SK-N-SH (cell line): Measurements from ENCODE around the gene XCL1. TPM values are rescaled to one million over a fixed set of nuclear protein-coding genes. Genes with fewer than 3 reads are reported as not detected.

Source experiments
- CTCF ChIA-PET: fragments of 300-600, 350-600 bp; formaldehyde crosslinking; extraction: SDS; loops from one replicate; lab custom pipeline; 2021; lab: Yijun Ruan, JAX
- POLR2A ChIA-PET: fragments of 350-600 bp; sonication (Branson Sonifier 250); formaldehyde crosslinking; extraction: SDS; loops from one replicate; lab custom pipeline; 2020; ENCODE audit warnings: antibody characterized with exemption, inconsistent platforms; lab: Yijun Ruan, JAX
- DNase-seq: peaks from one replicate; pipeline ENCODE4 v3.0.0; 2012
- H2AFZ ChIP-seq: fragments of 200-600 bp; sonication (generic); 2 replicates; pipeline ENCODE4 v1.8.1; 2016; ENCODE audit warnings: antibody characterized with exemption, mild to moderate bottlenecking, low read depth
- H3F3A ChIP-seq: fragments of 200-600 bp; sonication (generic); replicated peaks from 2 replicates; pipeline ENCODE3; 2016; ENCODE audit warnings: antibody characterized with exemption, mild to moderate bottlenecking; ENCODE audit not compliant: insufficient read depth
- H3K27ac ChIP-seq, 2 experiments: fragments of 200-500 bp in 1 of 2; fragments of 200-600 bp in 1 of 2; sonication (Bioruptor generic) in 1 of 2; sonication (generic), shearing (Covaris generic) in 1 of 2; 2 replicates each; pipeline versions ENCODE4 v1.5.1 to v1.6.1; 2014 to 2016; ENCODE audit warnings: low read depth in 2 of 2, inconsistent platforms in 1 of 2, low read length in 1 of 2, mild to moderate bottlenecking in 1 of 2, mixed read lengths in 1 of 2
- H3K27me3 ChIP-seq: fragments of 200-600 bp; sonication (generic), shearing (Covaris generic); 2 replicates; pipeline ENCODE4 v1.6.1; 2016; ENCODE audit warnings: mixed run types; ENCODE audit not compliant: insufficient read depth
- H3K36me3 ChIP-seq, 2 experiments: fragments of 200-500 bp in 1 of 2; fragments of 200-600 bp in 1 of 2; sonication (Bioruptor generic) in 1 of 2; sonication (generic) in 1 of 2; replicated peaks in 1 of 2; 2 replicates each; pipeline versions ENCODE3 to v1.5.1; 2014 to 2016; ENCODE audit warnings: low read length in 1 of 2, mild to moderate bottlenecking in 1 of 2; ENCODE audit not compliant: insufficient read depth in 2 of 2, control insufficient read depth in 1 of 2
- H3K4me1 ChIP-seq, 2 experiments: fragments of 200-500 bp in 1 of 2; fragments of 200-600 bp in 1 of 2; sonication (Bioruptor generic) in 1 of 2; sonication (generic), shearing (Covaris generic) in 1 of 2; 2 replicates each; pipeline versions ENCODE4 v1.5.1 to v1.6.1; 2014 to 2016; ENCODE audit warnings: low read depth in 1 of 2, low read length in 1 of 2, mixed run types in 1 of 2; ENCODE audit not compliant: insufficient read depth in 2 of 2, control insufficient read depth in 1 of 2
- H3K4me2 ChIP-seq: fragments of 200-600 bp; sonication (generic), shearing (Covaris generic); 2 replicates; pipeline ENCODE4 v1.6.1; 2017; ENCODE audit warnings: mixed run types
- H3K4me3 ChIP-seq, 2 experiments: fragments of 200-500 bp in 1 of 2; fragments of 200-600 bp in 1 of 2; sonication (Bioruptor generic) in 1 of 2; sonication (generic), shearing (Covaris generic) in 1 of 2; 2 replicates each; pipeline versions ENCODE4 v1.5.1 to v1.8.1; 2014 to 2016; ENCODE audit warnings: low read depth in 2 of 2, inconsistent platforms in 1 of 2, low read length in 1 of 2, mild to moderate bottlenecking in 1 of 2, mixed read lengths in 1 of 2, moderate library complexity in 1 of 2
- H3K79me2 ChIP-seq: fragments of 200-600 bp; sonication (generic); 2 replicates; pipeline ENCODE4 v1.8.1; 2017; ENCODE audit warnings: mild to moderate bottlenecking; ENCODE audit not compliant: insufficient read depth
- H3K9ac ChIP-seq: fragments of 200-600 bp; sonication (generic); 2 replicates; pipeline ENCODE4 v1.6.1; 2017; ENCODE audit warnings: mixed run types
- H3K9me2 ChIP-seq: fragments of 200-600 bp; sonication (generic); 2 replicates; pipeline ENCODE4 v1.6.1; 2017; ENCODE audit warnings: mixed run types
- H3K9me3 ChIP-seq: fragments of 200-600 bp; sonication (generic); 2 replicates; pipeline ENCODE4 v1.6.1; 2017; ENCODE audit warnings: mixed run types, mild to moderate bottlenecking, moderate library complexity
- H4K20me1 ChIP-seq: fragments of 200-600 bp; sonication (generic); 2 replicates; pipeline ENCODE4 v1.6.1; 2017; ENCODE audit warnings: mild to moderate bottlenecking, mixed run types; ENCODE audit not compliant: insufficient read depth
- CHD2 ChIP-seq: fragments of 150-350 bp; IDR thresholded peaks from 2 replicates; pipeline ENCODE4 v1.6.1; 2018; ENCODE audit warnings: low read length; ENCODE audit not compliant: partially characterized antibody
- CTCF ChIP-seq: fragments of 200-600 bp; sonication (generic); IDR thresholded peaks from 2 replicates; pipeline ENCODE4 v1.6.1; 2017; ENCODE audit warnings: antibody characterized with exemption, mild to moderate bottlenecking, moderate library complexity
- ELF1 ChIP-seq: IDR thresholded peaks from 2 replicates; pipeline ENCODE4 v1.4.0; 2012
- EP300 ChIP-seq, 2 experiments: IDR thresholded peaks; 2 replicates each; pipeline versions ENCODE4 v1.4.0 to v1.6.1; 2012; ENCODE audit warnings: borderline replicate concordance in 1 of 2, low read depth in 1 of 2, low read length in 1 of 2
- FOSL2 ChIP-seq: IDR thresholded peaks from 2 replicates; pipeline ENCODE4 v1.4.0; 2012; ENCODE audit warnings: low read depth, mild to moderate bottlenecking, moderate library complexity, borderline replicate concordance
- FOXM1 ChIP-seq: IDR thresholded peaks from 2 replicates; pipeline ENCODE4 v1.4.0; 2012; ENCODE audit warnings: low read depth, mild to moderate bottlenecking
- GABPA ChIP-seq: IDR thresholded peaks from 2 replicates; pipeline ENCODE4 v1.4.0; 2012; ENCODE audit warnings: low read depth, mild to moderate bottlenecking
- IRF3 ChIP-seq: fragments of 150-350 bp; IDR thresholded peaks from 2 replicates; pipeline ENCODE4 v1.6.1; 2016; ENCODE audit warnings: mild to moderate bottlenecking, low read depth, low read length
- JUND ChIP-seq: IDR thresholded peaks from 2 replicates; pipeline ENCODE4 v1.4.0; 2012
- MXI1 ChIP-seq: IDR thresholded peaks from 2 replicates; pipeline ENCODE4 v1.6.1; 2012; ENCODE audit warnings: mild to moderate bottlenecking, low read depth, low read length, improper control_type of control experiment
- NFIC ChIP-seq: IDR thresholded peaks from 2 replicates; pipeline ENCODE4 v1.4.0; 2012; ENCODE audit warnings: borderline replicate concordance
- NRF1 ChIP-seq: IDR thresholded peaks from 2 replicates; pipeline ENCODE4 v1.6.1; 2012; ENCODE audit warnings: low read depth, mild to moderate bottlenecking, low read length
- PBX3 ChIP-seq: IDR thresholded peaks from 2 replicates; pipeline ENCODE4; 2012
- POLR2AphosphoS5 ChIP-seq: IDR thresholded peaks from 2 replicates; pipeline ENCODE4 v1.6.1; 2012; ENCODE audit warnings: low read depth, low read length
- RCOR1 ChIP-seq: fragments of 150-350 bp; IDR thresholded peaks from 2 replicates; pipeline ENCODE4 v1.6.1; 2017; ENCODE audit warnings: antibody characterized with exemption, low read length
- REST ChIP-seq: IDR thresholded peaks from 2 replicates; pipeline ENCODE4 v1.6.1; 2012; ENCODE audit warnings: mild to moderate bottlenecking, low read depth, low read length, moderate library complexity
- RXRA ChIP-seq: IDR thresholded peaks from 2 replicates; pipeline ENCODE4 v1.4.0; 2012; ENCODE audit warnings: low read depth, mild to moderate bottlenecking, borderline replicate concordance
- SIN3A ChIP-seq: IDR thresholded peaks from 2 replicates; pipeline ENCODE4 v1.6.1; 2012; ENCODE audit warnings: low read depth, mild to moderate bottlenecking, low read length, moderate library complexity, borderline replicate concordance
- SMC3 ChIP-seq: IDR thresholded peaks from 2 replicates; pipeline ENCODE4 v1.6.1; 2012; ENCODE audit warnings: low read depth, low read length, improper control_type of control experiment
- TAF1 ChIP-seq: IDR thresholded peaks from 2 replicates; pipeline ENCODE4 v1.6.1; 2012; ENCODE audit warnings: low read depth, mild to moderate bottlenecking, low read length, moderate library complexity, borderline replicate concordance
- TEAD4 ChIP-seq: IDR thresholded peaks from 2 replicates; pipeline ENCODE4 v1.4.0; 2012; ENCODE audit warnings: mild to moderate bottlenecking, borderline replicate concordance; ENCODE audit not compliant: insufficient read depth
- YY1 ChIP-seq: IDR thresholded peaks from 2 replicates; pipeline ENCODE4 v1.4.0; 2012; ENCODE audit warnings: low read depth, mild to moderate bottlenecking
- WGBS: methylation state at CpG from one replicate; pipeline ENCODE4 v1.1.6; 2017; ENCODE audit warnings: low lambda C conversion rate; 5-methylcytosine and 5-hydroxymethylcytosine counted together
- polyA plus RNA-seq, 3 experiments: library from polyadenylated mRNA; depleted of rRNA; stranded (reverse); fragments of >200 nt; gene quantifications; 2 replicates each; pipeline ENCODE4 v1.2.3, GENCODE V29; 2012

Gene XCL1
- polyA plus RNA-seq, 1 of the 3 experiments (the other 2 are of a cell fraction): not detected

GRCh38 chr1:168617974-168618750, 41.8 kb downstream of the XCL1 start:
- no peaks in the 10 kb centered on the region for H3K9me3 ChIP-seq
- H4K20me1 ChIP-seq: no peaks in the 10 kb centered on the region
- H3K9me2 ChIP-seq: no peaks in the 10 kb centered on the region
- H3K36me3 ChIP-seq: no peaks in the 10 kb centered on the region
- H3K79me2 ChIP-seq: no peaks in the 10 kb centered on the region
- H3K4me3 ChIP-seq: no peak overlapping the region
- no peak for DNase-seq
- peaks cover 16 to 27% of the 10 kb centered on the region in 2 experiments for H3K4me1 ChIP-seq
- ChIA-PET CTCF (interaction anchor here (0.6 to 1.1 kb wide), 3 partner anchors 14 to 49 kb away, joined by 3 to 8 read pairs (median 6); no protein-coding TSS in a partner anchor), POLR2A (interaction anchor here (0.6 kb wide), 1 partner anchor 1125 kb away, joined by 3 read pairs; no protein-coding TSS in a partner anchor)
- WGBS: 88% methylated on average over 5 of the region's 5 CpGs
- no peak overlapping the region for H3K27ac ChIP-seq
- no peak for TF ChIP-seq GABPA
- TF ChIP-seq FOXM1: no peak
- TF ChIP-seq YY1: no peak
- TF ChIP-seq PBX3: no peak
- no peak for TF ChIP-seq NFIC
- TF ChIP-seq RCOR1: no peak
- no peak for TF ChIP-seq ELF1
- no peak for TF ChIP-seq CHD2
- no peak for TF ChIP-seq JUND
- TF ChIP-seq TEAD4: no peak
- TF ChIP-seq SMC3: no peak
- TF ChIP-seq SIN3A: no peak
- no peak for TF ChIP-seq MXI1
- H2AFZ ChIP-seq: no peak overlapping the region
- peaks cover 7% of the 10 kb centered on the region for H3F3A ChIP-seq
- no peak overlapping the region for H3K9ac ChIP-seq
- H3K4me2 ChIP-seq: no peak overlapping the region
- no peaks in the 10 kb centered on the region for H3K27me3 ChIP-seq

- peaks cover 14 to 20% of the 10 kb centered on the region in 2 experiments for H3K4me1 ChIP-seq
- H3K9ac ChIP-seq: no peak overlapping the region
- ChIA-PET POLR2A (no interaction called here), CTCF (interaction anchor here (0.6 to 1.1 kb wide), 2 partner anchors 15 to 48 kb away, joined by 3 to 8 read pairs; no protein-coding TSS in a partner anchor)
- H3K79me2 ChIP-seq: no peaks in the 10 kb centered on the region
- no peaks in the 10 kb centered on the region for H3K9me2 ChIP-seq
- H4K20me1 ChIP-seq: no peaks in the 10 kb centered on the region
- no peak overlapping the region for H3K4me2 ChIP-seq
- no peak overlapping the region for H3K4me3 ChIP-seq
- H3F3A ChIP-seq: peaks cover 12% of the 10 kb centered on the region
- no peak overlapping the region for H2AFZ ChIP-seq
- DNase-seq: no peak
- H3K36me3 ChIP-seq: no peaks in the 10 kb centered on the region
- no peaks in the 10 kb centered on the region for H3K9me3 ChIP-seq
- no peaks in the 10 kb centered on the region for H3K27me3 ChIP-seq
- H3K27ac ChIP-seq: no peak overlapping the region
- WGBS: 61% methylated on average over 2 of the region's 2 CpGs
- TF ChIP-seq CTCF: no peak
- TF ChIP-seq FOSL2: no peak
- TF ChIP-seq NRF1: no peak
- TF ChIP-seq RXRA: no peak
- TF ChIP-seq POLR2AphosphoS5: no peak
- no peak for TF ChIP-seq TAF1
- no peak for TF ChIP-seq IRF3
- no peak for TF ChIP-seq YY1
- TF ChIP-seq EP300 (IDR thresholded peaks at IDR 0.05; ENCODE audit: borderline replicate concordance in 1 of 2, low read depth in 1 of 2, low read length in 1 of 2): no peak
- no peak for TF ChIP-seq REST
Observed at GRCh38 chr1:168618886-168619285, 42.5 kb downstream of the XCL1 start.
